Progenitor cell of endocrine pancreas (in vitro differentiated cells): ENCODE measurements around the gene CHMP3. TPM values are rescaled to one million over a fixed set of nuclear protein-coding genes. Genes with fewer than 3 reads are reported as not detected.
"Not testable (repeated sequence)": the region's sequence is repeated elsewhere in the genome, so short reads cannot be mapped to it uniquely, and the experiment has no call there.

ENCODE experiments used
- DNase-seq: peaks from one replicate; pipeline ENCODE4 v3.0.0; 2021; ENCODE audit warnings: low spot score; ENCODE audit not compliant: unreplicated experiment
- H3K27ac Mint-ChIP-seq: 2 replicates; pipeline ENCODE4 v1.8.0; 2021; ENCODE audit warnings: mild to moderate bottlenecking, moderate library complexity, mixed read lengths
- H3K27me3 Mint-ChIP-seq: 2 replicates; pipeline ENCODE4 v1.8.0; 2021; ENCODE audit warnings: mixed read lengths
- H3K36me3 Mint-ChIP-seq: 2 replicates; pipeline ENCODE4 v1.8.0; 2022; ENCODE audit warnings: mixed read lengths; ENCODE audit not compliant: insufficient read depth
- H3K4me1 Mint-ChIP-seq: 2 replicates; pipeline ENCODE4 v1.8.0; 2021; ENCODE audit warnings: low read depth, mixed read lengths
- H3K4me3 Mint-ChIP-seq: 2 replicates; pipeline ENCODE4 v1.8.0; 2021; ENCODE audit warnings: low read depth, mild to moderate bottlenecking, moderate library complexity, mixed read lengths
- H3K9me3 Mint-ChIP-seq: 2 replicates; pipeline ENCODE4 v1.8.0; 2021; ENCODE audit warnings: low read depth, mixed read lengths
- CTCF ChIP-seq: fragments of 200-600 bp; sonication (generic); IDR thresholded peaks from one replicate; pipeline ENCODE4 v1.5.0; 2021; ENCODE audit warnings: antibody characterized with exemption, mild to moderate bottlenecking; ENCODE audit not compliant: unreplicated experiment
- total RNA-seq: library from RNA; stranded (reverse); gene quantifications from 2 replicates; pipeline ENCODE4 v1.2.1, GENCODE V29; 2021

The CHMP3 gene
- total RNA-seq, 1 donor from 2014 or later, result 94.1 TPM

- peaks cover 8% of the 10 kb centered on the region for H3K4me1 Mint-ChIP-seq
- TF ChIP-seq CTCF, result no peak
- peaks cover 16% of the 10 kb centered on the region for H3K27me3 Mint-ChIP-seq
- peak overlapping the region; percentile 99 for H3K27ac Mint-ChIP-seq
- H3K9me3 Mint-ChIP-seq, result peaks cover 13% of the 10 kb centered on the region
- peak overlapping the region; percentile 96 for H3K4me3 Mint-ChIP-seq
- DNase-seq, result no peak
- peaks cover 12% of the 10 kb centered on the region for H3K36me3 Mint-ChIP-seq
Measured at GRCh38 chr2:86563650-86564061, 413 bp upstream of the CHMP3 start.

- no peak for DNase-seq
- Mint-ChIP-seq H3K4me1 (peaks cover 8% of the 10 kb centered on the region), H3K4me3 (peak overlapping the region; percentile 96), H3K36me3 (peaks cover 12% of the 10 kb centered on the region), H3K27ac (peak overlapping the region; percentile 99), H3K27me3 (peaks cover 16% of the 10 kb centered on the region), H3K9me3 (peaks cover 13% of the 10 kb centered on the region)
- TF ChIP-seq CTCF, result no peak
Measured at GRCh38 chr2:86562485-86562921, 740 bp downstream of the CHMP3 start.

- Mint-ChIP-seq H3K9me3 (peaks cover 14% of the 10 kb centered on the region), H3K4me3 (no peak overlapping the region), H3K4me1 (peaks cover 8% of the 10 kb centered on the region), H3K27me3 (no peaks in the 10 kb centered on the region), H3K36me3 (peaks cover 22% of the 10 kb centered on the region), H3K27ac (no peak overlapping the region)
- no peak for DNase-seq
- TF ChIP-seq CTCF, result no peak
Measured at GRCh38 chr2:86557836-86558235, 5.4 kb downstream of the CHMP3 start.

- DNase-seq, result no peak
- Mint-ChIP-seq H3K27ac (no peak overlapping the region), H3K27me3 (no peaks in the 10 kb centered on the region), H3K4me1 (peaks cover 2% of the 10 kb centered on the region), H3K36me3 (peaks cover 34% of the 10 kb centered on the region), H3K9me3 (peaks cover 27% of the 10 kb centered on the region), H3K4me3 (no peak overlapping the region)
- TF ChIP-seq CTCF, result no peak
Measured at GRCh38 chr2:86556508-86556907, 6.7 kb downstream of the CHMP3 start.

DNA sequence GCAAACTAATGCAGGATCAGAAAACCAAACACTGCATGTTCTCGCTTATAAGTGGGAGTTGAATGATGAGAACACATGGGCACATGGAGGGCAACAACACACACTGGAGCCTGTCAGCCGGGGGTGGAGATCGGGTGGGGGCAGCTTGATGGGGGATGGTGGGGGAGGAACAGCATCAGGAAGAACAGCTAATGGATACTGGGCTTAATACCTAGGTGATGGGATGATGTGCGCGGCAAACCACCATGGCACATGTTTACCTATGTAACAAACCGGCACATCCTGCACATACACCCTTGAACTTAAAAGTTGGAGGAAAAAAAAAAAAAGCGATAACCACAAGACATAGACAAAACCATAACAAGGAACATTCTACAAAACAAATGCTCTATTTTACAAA is 10.4 kb downstream of the CHMP3 start:
- Mint-ChIP-seq H3K4me1 (no peaks in the 10 kb centered on the region), H3K4me3 (no peak overlapping the region), H3K36me3 (peaks cover 37% of the 10 kb centered on the region), H3K27me3 (no peaks in the 10 kb centered on the region), H3K9me3 (peaks cover 23% of the 10 kb centered on the region), H3K27ac (no peak overlapping the region)
- TF ChIP-seq CTCF, result no peak
- DNase-seq, result no peak

DNA sequence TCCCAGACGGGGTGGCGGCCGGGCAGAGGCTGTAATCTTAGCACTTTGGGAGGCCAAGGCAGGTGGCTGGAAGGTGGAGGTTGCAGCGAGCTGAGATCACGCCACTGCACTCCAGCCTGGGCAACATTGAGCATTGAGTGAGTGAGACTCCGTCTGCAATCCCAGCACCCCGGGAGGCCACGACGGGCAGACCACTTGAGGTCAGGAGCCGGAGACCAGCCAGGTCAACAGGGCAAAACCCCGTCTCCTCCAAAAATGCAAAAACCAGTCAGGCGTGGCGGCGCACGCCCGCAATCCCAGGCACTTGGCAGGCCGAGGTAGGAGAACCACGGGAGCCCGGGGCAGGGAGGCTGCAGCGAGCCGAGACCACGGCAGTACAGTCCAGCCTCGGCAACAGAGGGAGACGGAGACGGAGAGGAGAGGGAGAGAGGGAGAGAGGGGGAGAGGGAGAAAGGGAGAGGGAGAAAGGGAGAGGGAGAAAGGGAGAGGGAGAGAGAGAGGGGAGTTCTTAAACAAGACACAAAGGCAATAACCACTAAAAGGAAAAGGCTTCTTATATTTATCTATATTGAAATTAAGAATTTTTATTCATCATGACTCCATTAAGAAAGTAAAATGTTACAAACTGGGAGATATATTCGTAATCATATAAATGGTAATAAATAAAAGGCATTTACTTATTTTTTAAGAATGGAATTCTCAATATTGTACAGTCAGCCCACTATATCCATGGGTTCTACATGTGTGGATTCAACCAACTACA is 13.1 kb downstream of the CHMP3 start:
- Mint-ChIP-seq H3K9me3 (peaks cover 31% of the 10 kb centered on the region), H3K36me3 (peaks cover 56% of the 10 kb centered on the region)
- not testable (repeated sequence) for H3K4me1 Mint-ChIP-seq, DNase-seq, H3K4me3 Mint-ChIP-seq, H3K27me3 Mint-ChIP-seq, H3K27ac Mint-ChIP-seq

GRCh38 chr2:86549440-86549839 is 13.8 kb downstream of the CHMP3 start:
- Mint-ChIP-seq H3K9me3 (peaks cover 31% of the 10 kb centered on the region), H3K36me3 (peaks cover 56% of the 10 kb centered on the region)
- not testable (repeated sequence) for H3K27ac Mint-ChIP-seq, H3K27me3 Mint-ChIP-seq, H3K4me3 Mint-ChIP-seq, DNase-seq, H3K4me1 Mint-ChIP-seq

GRCh38 chr2:86548913-86549396 is 14.3 kb downstream of the CHMP3 start:
- H3K27me3 Mint-ChIP-seq, H3K4me3 Mint-ChIP-seq, H3K4me1 Mint-ChIP-seq, DNase-seq, H3K27ac Mint-ChIP-seq: not testable (repeated sequence)
- peaks cover 60% of the 10 kb centered on the region for H3K36me3 Mint-ChIP-seq
- peaks cover 35% of the 10 kb centered on the region for H3K9me3 Mint-ChIP-seq
